HG03432 (cell line): ENCODE data around the gene ARHGEF16.

Source experiments
- ATAC-seq: cut with Tn5 transposase; IDR thresholded peaks from one replicate; pipeline ENCODE4 v1.9.1; 2021; ENCODE audit warnings: mild to moderate bottlenecking, moderate library complexity; ENCODE audit not compliant: unreplicated experiment

Gene ARHGEF16

GRCh38 chr1:3466366-3467075 lies 12.1 kb downstream of the ARHGEF16 start:
- ATAC-seq = no peak

GRCh38 chr1:3467096-3468036 lies 12.9 kb downstream of the ARHGEF16 start:
- no peak for ATAC-seq

GRCh38 chr1:3468236-3469103 lies 14.0 kb downstream of the ARHGEF16 start:
- ATAC-seq = no peak

GRCh38 chr1:3469104-3469848 lies 14.8 kb downstream of the ARHGEF16 start:
- no peak for ATAC-seq

GRCh38 chr1:3469849-3470649 lies 15.6 kb downstream of the ARHGEF16 start:
- ATAC-seq = no peak

GRCh38 chr1:3470650-3471355 lies 16.3 kb downstream of the ARHGEF16 start:
- ATAC-seq = no peak

GRCh38 chr1:3471356-3472087 lies 17.1 kb downstream of the ARHGEF16 start:
- no peak for ATAC-seq

- ATAC-seq = no peak
Observed at GRCh38 chr1:3472088-3472850, 17.8 kb downstream of the ARHGEF16 start.

GRCh38 chr1:3472906-3473305 lies 18.4 kb downstream of the ARHGEF16 start:
- ATAC-seq = no peak

- no peak for ATAC-seq
Observed at GRCh38 chr1:3473381-3473844, 18.9 kb downstream of the ARHGEF16 start.

GRCh38 chr1:3474016-3474415 lies 19.6 kb downstream of the ARHGEF16 start:
- ATAC-seq = no peak

GRCh38 chr1:3474421-3474820 lies 20.0 kb downstream of the ARHGEF16 start:
- ATAC-seq = no peak

GRCh38 chr1:3475839-3476573 lies 21.5 kb downstream of the ARHGEF16 start:
- ATAC-seq = no peak

GRCh38 chr1:3476666-3477065 lies 22.2 kb downstream of the ARHGEF16 start:
- ATAC-seq = no peak

GRCh38 chr1:3477241-3477995 lies 23.0 kb downstream of the ARHGEF16 start:
- no peak for ATAC-seq

GRCh38 chr1:3478187-3478586 lies 23.7 kb downstream of the ARHGEF16 start:
- no peak for ATAC-seq
